IPS-18c (cell line): ENCODE data around the gene CCDC191.
A peak's percentile ranks its signal among the peaks of the same experiment; 100 is the strongest.

Experiments used
- H3K4me3 ChIP-seq: 2 replicates; pipeline ENCODE4 v1.7.0; 2013; ENCODE audit warnings: low read depth, mild to moderate bottlenecking, low read length, moderate library complexity; ENCODE audit not compliant: insufficient read depth
- H3K9me3 ChIP-seq: one replicate; pipeline ENCODE4 v1.6.1; 2013; ENCODE audit warnings: mild to moderate bottlenecking, low read length, moderate library complexity; ENCODE audit not compliant: control insufficient read depth, insufficient read depth

The CCDC191 gene

GRCh38 chr3:114005481-114005880 is 50.8 kb downstream of the CCDC191 start:
- Histone ChIP-seq H3K9me3 (no peaks in the 10 kb centered on the region), H3K4me3 (no peak overlapping the region)

DNA sequence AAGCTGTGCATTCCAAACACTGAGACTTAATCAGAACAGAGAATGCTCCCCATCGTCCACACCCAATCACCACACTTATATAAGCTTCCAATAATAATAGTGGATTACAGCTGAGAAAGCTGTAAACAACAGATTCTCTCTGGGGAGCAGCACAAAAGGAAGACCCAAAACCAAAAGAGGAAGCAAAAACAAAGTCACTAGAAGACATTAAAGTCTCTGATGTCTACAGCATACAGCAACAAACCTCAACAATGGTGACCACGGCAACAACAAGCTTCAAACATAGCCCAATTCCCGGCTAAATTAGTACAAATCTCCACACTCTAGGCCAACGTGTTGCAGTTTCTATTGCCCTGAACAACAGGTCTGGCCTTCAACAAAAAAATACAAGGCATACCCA is 70.8 kb downstream of the CCDC191 start:
- no peak overlapping the region for H3K4me3 ChIP-seq

DNA sequence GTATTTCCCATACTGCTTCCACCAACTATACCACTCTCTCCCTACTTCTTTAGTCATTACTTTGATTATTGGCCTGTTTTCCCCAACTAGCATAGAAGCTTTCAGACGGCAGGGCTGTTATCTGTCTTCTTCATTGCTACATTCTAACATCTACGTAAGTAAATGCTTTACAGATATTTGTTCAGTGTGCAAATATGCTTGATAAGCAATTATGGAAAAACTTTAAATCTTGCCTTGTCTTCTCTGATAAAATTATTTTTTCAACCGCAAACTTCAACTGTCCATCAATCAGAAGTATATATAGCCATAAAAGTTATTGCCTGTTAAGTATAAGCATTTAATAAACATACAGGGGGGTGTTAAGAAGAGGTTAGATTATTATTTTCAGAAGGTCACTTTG is 72.8 kb downstream of the CCDC191 start:
- Histone ChIP-seq H3K4me3 (no peak overlapping the region), H3K9me3 (no peaks in the 10 kb centered on the region)

More for the DNA sequence above, 70.8 kb downstream of the CCDC191 start:
- H3K9me3 ChIP-seq: no peaks in the 10 kb centered on the region

DNA sequence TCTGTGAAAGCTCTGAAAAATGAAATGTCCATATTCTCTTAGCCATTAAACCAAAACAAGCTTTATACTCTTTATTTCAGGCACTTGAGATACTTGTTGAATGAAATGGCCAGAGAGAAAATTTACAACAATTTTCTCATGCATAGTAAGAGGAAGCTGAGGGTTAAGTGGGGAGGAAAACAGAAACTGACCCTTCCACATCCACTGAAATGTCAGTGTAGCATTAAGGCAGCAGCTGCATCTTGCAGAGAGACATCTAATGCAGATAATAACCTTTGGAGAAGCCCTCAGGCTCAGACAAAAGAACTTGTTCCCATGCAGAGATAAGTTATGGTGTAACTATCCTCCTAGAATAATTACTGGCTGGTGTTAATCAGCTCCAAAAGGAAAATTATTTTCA is 74.5 kb downstream of the CCDC191 start:
- Histone ChIP-seq H3K4me3 (no peak overlapping the region), H3K9me3 (no peaks in the 10 kb centered on the region)

- H3K9me3 ChIP-seq: no peaks in the 10 kb centered on the region
- H3K4me3 ChIP-seq: no peak overlapping the region
Measured at GRCh38 chr3:113979916-113980315, 76.4 kb downstream of the CCDC191 start.

- no peak overlapping the region for H3K4me3 ChIP-seq
- no peaks in the 10 kb centered on the region for H3K9me3 ChIP-seq
Measured at GRCh38 chr3:113977822-113978221, 78.5 kb downstream of the CCDC191 start.

DNA sequence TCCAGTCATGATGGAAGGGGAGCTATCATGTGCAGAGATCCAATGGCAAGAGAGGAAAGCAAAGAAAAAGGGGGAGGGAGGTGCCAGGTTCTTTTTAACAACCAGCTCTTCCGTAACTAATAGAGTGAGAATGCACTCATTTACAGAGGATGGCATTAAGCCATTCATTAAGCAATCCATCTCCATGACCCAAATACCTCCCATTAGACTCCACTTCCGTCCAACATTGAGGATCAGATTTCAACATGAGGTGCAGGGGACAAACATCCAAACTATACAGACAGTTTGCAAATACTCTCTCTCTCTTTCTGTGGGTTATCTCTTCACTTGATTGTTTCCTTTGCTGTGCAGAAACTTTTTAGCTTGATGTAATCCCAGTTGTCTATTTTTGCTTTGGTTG is 87.3 kb downstream of the CCDC191 start:
- no peaks in the 10 kb centered on the region for H3K9me3 ChIP-seq
- H3K4me3 ChIP-seq: no peak overlapping the region

DNA sequence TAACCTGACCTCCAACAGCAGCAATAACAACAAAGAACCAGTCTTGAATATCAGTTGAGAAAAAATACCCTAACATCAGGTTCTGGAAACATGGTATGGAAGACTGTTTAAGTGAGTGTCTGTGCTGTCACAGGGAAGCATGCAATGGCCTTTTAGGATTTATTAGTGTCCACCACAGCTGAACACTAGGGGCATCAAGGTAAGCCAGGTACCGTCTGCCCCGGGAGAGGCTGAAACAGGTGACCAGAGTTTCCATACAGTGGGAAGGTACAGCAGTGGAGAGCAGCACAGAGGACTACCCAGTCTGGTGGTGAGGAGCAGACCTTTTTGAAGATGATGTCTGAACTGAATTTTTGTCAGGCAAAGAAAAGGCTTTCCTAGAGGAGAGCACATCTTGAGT is 90.2 kb downstream of the CCDC191 start:
- H3K9me3 ChIP-seq: no peaks in the 10 kb centered on the region
- no peak overlapping the region for H3K4me3 ChIP-seq

GRCh38 chr3:113963879-113964278 is 92.4 kb downstream of the CCDC191 start:
- H3K4me3 ChIP-seq: no peak overlapping the region
- no peaks in the 10 kb centered on the region for H3K9me3 ChIP-seq

- H3K9me3 ChIP-seq: no peaks in the 10 kb centered on the region
- H3K4me3 ChIP-seq: no peak overlapping the region
Measured at GRCh38 chr3:113954091-113954685, 102.1 kb downstream of the CCDC191 start.

DNA sequence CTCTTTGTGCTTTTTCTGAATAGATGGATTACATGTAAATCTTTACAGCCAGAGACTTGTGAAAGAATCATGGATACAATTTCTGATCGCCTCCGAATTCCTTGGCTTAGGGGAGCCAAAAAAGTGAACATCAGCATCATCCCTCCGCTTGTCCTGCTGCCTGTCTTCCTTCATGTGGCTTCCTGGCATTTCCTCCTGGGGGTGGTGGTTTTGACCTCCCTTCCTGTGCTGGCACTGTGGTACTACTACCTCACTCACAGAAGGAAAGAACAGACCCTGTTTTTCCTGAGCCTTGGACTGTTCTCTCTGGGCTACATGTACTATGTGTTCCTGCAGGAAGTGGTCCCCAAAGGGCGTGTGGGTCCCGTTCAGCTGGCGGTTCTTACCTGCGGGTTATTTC is 102.6 kb downstream of the CCDC191 start:
- no peaks in the 10 kb centered on the region for H3K9me3 ChIP-seq
- H3K4me3 ChIP-seq: no peak overlapping the region

GRCh38 chr3:113952921-113953320 is 103.4 kb downstream of the CCDC191 start:
- H3K4me3 ChIP-seq: no peak overlapping the region
- H3K9me3 ChIP-seq: no peaks in the 10 kb centered on the region

DNA sequence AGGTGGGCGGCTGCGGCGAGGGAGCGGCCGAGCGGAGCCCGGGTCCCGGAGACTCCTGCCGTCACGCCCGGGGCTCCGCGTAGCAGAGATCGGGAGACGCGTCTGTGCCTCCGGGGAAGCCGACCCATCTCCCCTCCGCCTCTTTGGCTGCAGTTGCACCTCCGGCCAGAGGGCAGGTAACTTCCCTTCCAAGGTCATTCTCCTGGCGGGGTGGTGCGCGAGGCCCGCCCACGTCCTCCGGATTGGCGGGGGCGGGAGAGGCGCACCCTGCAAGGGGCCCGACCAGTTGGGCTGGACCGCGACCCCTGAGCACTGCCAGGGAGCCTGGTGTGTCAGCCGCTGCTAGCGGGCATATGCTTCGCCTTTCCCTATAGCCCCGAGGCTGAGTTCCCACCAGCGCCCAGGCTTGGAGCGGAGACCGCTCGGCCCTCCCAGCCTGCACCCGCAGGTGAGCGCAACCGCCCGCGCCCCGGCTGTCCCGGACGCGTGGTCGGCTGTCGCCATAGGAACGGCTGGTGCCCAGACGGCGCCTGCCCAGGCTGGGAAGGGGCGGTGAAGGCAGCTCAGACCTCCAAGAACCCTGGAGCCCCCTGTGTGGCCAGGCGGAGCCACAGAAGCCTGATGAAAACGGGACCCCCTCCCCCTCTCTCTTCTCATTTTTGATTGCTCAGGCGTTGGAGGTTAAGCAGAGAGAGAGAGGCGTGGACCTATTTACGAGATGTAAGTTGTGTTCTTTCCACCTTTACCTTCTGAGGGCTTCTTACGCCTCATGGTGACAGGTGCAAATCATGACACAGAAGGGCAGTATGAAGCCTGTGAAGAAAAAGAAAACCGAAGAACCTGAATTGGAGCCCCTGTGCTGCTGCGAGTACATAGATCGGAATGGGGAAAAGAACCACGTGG is 108.1 kb downstream of the CCDC191 start:
- peak overlapping the region; percentile 69 for H3K4me3 ChIP-seq
- H3K9me3 ChIP-seq: no peaks in the 10 kb centered on the region

- Histone ChIP-seq H3K9me3 (no peaks in the 10 kb centered on the region), H3K4me3 (peak within 1 kb of the TSS; percentile 69)
Measured at GRCh38 chr3:113947372-113948014, 108.8 kb downstream of the CCDC191 start, which contains the start of gene ZDHHC23. ZDHHC23 (plus strand) TSS chr3:113948013; CDS start chr3:113948803, 790 bp downstream.

DNA sequence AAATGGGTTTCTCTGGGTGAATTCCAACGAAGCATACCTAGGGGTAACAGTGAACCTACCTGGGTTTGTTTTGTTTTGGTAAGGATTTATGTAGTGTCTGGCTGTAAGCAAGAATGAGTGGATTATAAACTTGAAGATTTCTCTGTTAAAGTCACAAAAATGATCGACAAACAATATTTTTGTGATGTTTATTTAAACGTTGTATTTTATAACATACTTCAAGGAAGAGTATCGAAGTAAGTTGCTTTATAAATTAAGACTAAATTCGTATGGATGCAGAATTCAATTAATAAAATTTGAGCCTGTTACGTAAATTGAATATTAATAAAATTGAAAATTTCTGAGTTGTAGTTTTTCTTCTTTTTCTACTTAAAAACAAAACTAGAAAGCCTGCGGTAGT is 109.5 kb downstream of the CCDC191 start:
- no peaks in the 10 kb centered on the region for H3K9me3 ChIP-seq
- peak overlapping the region; percentile 69; the same call in 1 of the 2 replicates for H3K4me3 ChIP-seq

- no peak overlapping the region for H3K4me3 ChIP-seq
- no peaks in the 10 kb centered on the region for H3K9me3 ChIP-seq
Measured at GRCh38 chr3:113927556-113927955, 128.8 kb downstream of the CCDC191 start.

DNA sequence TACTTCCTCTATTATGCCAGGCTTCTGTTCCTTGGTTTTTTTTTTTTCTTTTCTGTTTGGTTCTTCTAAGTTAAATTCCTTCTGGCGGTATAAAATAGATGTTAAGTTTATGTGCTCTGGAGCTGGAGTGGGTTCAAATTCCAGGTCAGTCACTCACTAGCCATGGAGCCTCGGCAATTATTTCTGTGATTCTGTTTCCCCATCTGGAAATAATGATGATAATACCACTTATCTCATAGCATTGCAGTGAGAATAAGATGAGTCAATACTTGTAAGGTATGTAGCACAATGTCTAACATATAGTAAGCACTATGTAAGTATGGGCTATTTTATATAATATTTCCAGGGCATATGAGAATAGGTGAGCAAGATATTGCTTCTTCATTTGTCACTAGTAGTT is 141.7 kb downstream of the CCDC191 start:
- Histone ChIP-seq H3K4me3 (no peak overlapping the region), H3K9me3 (no peaks in the 10 kb centered on the region)
